ENCODE data around the gene BRD7.

- no peak for TF ChIP-seq CTCF (IDR thresholded peaks at IDR 0.05 in 4 of 5, conservative IDR thresholded peaks at IDR 0.05 in 1 of 5)
- TF ChIP-seq POLR2A (IDR thresholded peaks at IDR 0.05) = no peak
Observed at GRCh38 chr16:50302472-50303005, 66.2 kb downstream of the BRD7 start.

All from gastrocnemius medialis (tissue), 4 donors.